Chondrocyte (in vitro differentiated cells): ENCODE results near the gene CRB1. TPM values are rescaled to one million over a fixed set of nuclear protein-coding genes. Genes with fewer than 3 reads are reported as not detected.

Source experiments
- DNase-seq: peaks from one replicate; pipeline ENCODE4 v3.0.0; 2021; ENCODE audit warnings: mixed read lengths, low spot score
- H3K27ac Mint-ChIP-seq: one replicate; pipeline ENCODE4 v1.8.0; 2021; ENCODE audit warnings: mild to moderate bottlenecking, moderate library complexity, mixed read lengths; ENCODE audit not compliant: unreplicated experiment
- H3K27me3 Mint-ChIP-seq: 2 replicates; pipeline ENCODE4 v1.8.0; 2021; ENCODE audit warnings: low read depth, mixed read lengths
- H3K36me3 Mint-ChIP-seq: 2 replicates; pipeline ENCODE4 v1.8.0; 2021; ENCODE audit warnings: low read depth, mixed read lengths
- H3K4me1 Mint-ChIP-seq: 2 replicates; pipeline ENCODE4 v1.8.0; 2021; ENCODE audit warnings: low read depth, mild to moderate bottlenecking, mixed read lengths
- H3K4me3 Mint-ChIP-seq: one replicate; pipeline ENCODE4 v1.8.0; 2021; ENCODE audit warnings: mild to moderate bottlenecking, moderate library complexity, mixed read lengths; ENCODE audit not compliant: unreplicated experiment
- H3K9me3 Mint-ChIP-seq: 2 replicates; pipeline ENCODE4 v1.8.0; 2021; ENCODE audit warnings: low read depth, mixed read lengths
- CTCF ChIP-seq: fragments of 200-600 bp; sonication (generic); IDR thresholded peaks from 2 replicates; pipeline ENCODE4 v1.5.0; 2021; ENCODE audit warnings: antibody characterized with exemption, mild to moderate bottlenecking, moderate library complexity
- total RNA-seq: library from RNA; stranded (reverse); gene quantifications from 3 replicates; pipeline ENCODE4 v1.2.1, GENCODE V29; 2021

CRB1 gene
- total RNA-seq, 1 donor from 2014 or later = not detected

DNA sequence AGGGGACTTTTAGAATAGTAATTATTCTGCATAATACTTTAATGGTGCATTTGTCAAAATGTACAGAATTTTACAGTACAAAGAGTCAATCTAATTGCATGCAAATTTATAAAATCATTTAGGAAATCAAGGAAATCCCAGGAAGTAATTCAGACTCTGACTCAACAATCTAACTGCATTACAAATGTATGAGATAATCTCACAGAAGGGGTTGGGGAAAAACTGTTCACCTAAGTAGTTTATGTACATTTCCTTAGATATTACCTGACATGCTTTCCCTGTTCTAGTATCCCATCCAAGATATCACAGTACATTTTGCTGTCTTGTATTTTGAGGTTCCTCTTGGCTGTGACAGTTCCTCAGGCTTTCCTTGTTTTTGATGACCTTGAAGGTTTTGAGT is 4.7 kb downstream of the CRB1 start:
- no peaks in the 10 kb centered on the region for H3K9me3 Mint-ChIP-seq
- H3K36me3 Mint-ChIP-seq = no peaks in the 10 kb centered on the region
- no peak overlapping the region for H3K4me3 Mint-ChIP-seq
- TF ChIP-seq CTCF = no peak
- H3K4me1 Mint-ChIP-seq = no peaks in the 10 kb centered on the region
- no peak overlapping the region for H3K27ac Mint-ChIP-seq
- peaks cover 23% of the 10 kb centered on the region for H3K27me3 Mint-ChIP-seq
- no peak for DNase-seq

- TF ChIP-seq CTCF = no peak
- H3K4me3 Mint-ChIP-seq = no peak overlapping the region
- H3K4me1 Mint-ChIP-seq = no peaks in the 10 kb centered on the region
- DNase-seq = no peak
- H3K27ac Mint-ChIP-seq = no peak overlapping the region
- H3K9me3 Mint-ChIP-seq = no peaks in the 10 kb centered on the region
- H3K27me3 Mint-ChIP-seq = peaks cover 12% of the 10 kb centered on the region
- H3K36me3 Mint-ChIP-seq = no peaks in the 10 kb centered on the region
Measured at GRCh38 chr1:197277166-197277565, 9.1 kb downstream of the CRB1 start.

GRCh38 chr1:197284325-197284724 is 16.3 kb downstream of the CRB1 start:
- no peak for DNase-seq
- Mint-ChIP-seq H3K36me3 (no peaks in the 10 kb centered on the region), H3K4me3 (no peak overlapping the region), H3K27ac (no peak overlapping the region), H3K9me3 (no peaks in the 10 kb centered on the region), H3K4me1 (no peaks in the 10 kb centered on the region), H3K27me3 (peaks cover 21% of the 10 kb centered on the region)
- no peak for TF ChIP-seq CTCF

DNA sequence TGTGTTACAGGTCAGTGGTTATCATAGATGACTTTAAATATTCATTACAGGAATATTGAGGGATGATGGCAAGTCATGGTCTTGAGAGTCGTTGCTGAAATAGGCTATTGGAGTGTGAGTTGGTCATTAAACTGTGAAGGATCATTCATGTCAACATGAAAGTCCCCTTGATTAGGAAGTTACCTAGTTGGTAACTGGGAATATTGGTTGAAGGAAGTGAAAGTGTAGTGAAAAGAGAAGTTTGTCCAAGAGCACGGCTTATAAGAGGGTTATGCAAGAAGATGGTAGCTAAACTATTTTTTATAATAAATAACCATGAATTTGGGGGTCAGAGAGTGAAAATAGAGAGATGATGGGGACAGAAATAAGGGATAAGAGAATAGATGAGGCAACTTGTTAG is 16.9 kb downstream of the CRB1 start:
- Mint-ChIP-seq H3K9me3 (no peaks in the 10 kb centered on the region), H3K27me3 (peaks cover 25% of the 10 kb centered on the region), H3K27ac (no peak overlapping the region), H3K4me1 (no peaks in the 10 kb centered on the region), H3K4me3 (no peak overlapping the region), H3K36me3 (no peaks in the 10 kb centered on the region)
- no peak for TF ChIP-seq CTCF
- no peak for DNase-seq

- H3K36me3 Mint-ChIP-seq = no peaks in the 10 kb centered on the region
Measured at GRCh38 chr1:197285526-197286205, 17.6 kb downstream of the CRB1 start.

More at GRCh38 chr1:197285526-197286205, 17.6 kb downstream of the CRB1 start:
- Mint-ChIP-seq H3K27ac (no peak overlapping the region), H3K4me1 (no peaks in the 10 kb centered on the region), H3K4me3 (no peak overlapping the region), H3K9me3 (no peaks in the 10 kb centered on the region), H3K27me3 (peaks cover 25% of the 10 kb centered on the region)
- no peak for TF ChIP-seq CTCF
- DNase-seq = no peak
